Skeletal muscle satellite cell (primary cell): ENCODE measurements around the gene PEBP1.

Experiments used
- H3K27me3 ChIP-seq: 2 replicates; pipeline ENCODE4 v1.7.0; 2013; ENCODE audit warnings: low read length; ENCODE audit not compliant: control insufficient read depth, insufficient read depth
- H3K36me3 ChIP-seq: 2 replicates; pipeline ENCODE4 v1.7.0; 2013; ENCODE audit warnings: mild to moderate bottlenecking, control low read depth, low read length; ENCODE audit not compliant: insufficient read depth
- H3K4me1 ChIP-seq: 2 replicates; pipeline ENCODE4 v1.7.0; 2013; ENCODE audit warnings: low read length; ENCODE audit not compliant: control insufficient read depth, insufficient read depth
- H3K4me2 ChIP-seq: 2 replicates; pipeline ENCODE4 v1.7.0; 2013; ENCODE audit warnings: mild to moderate bottlenecking, low read length
- H3K4me3 ChIP-seq: 2 replicates; pipeline ENCODE4 v1.7.0; 2013; ENCODE audit warnings: low read length
- H3K9ac ChIP-seq: 2 replicates; pipeline ENCODE4 v1.7.0; 2013; ENCODE audit warnings: mild to moderate bottlenecking, low read depth, low read length, moderate library complexity
- H3K9me3 ChIP-seq: replicated peaks from 2 replicates; pipeline ENCODE4 v1.7.0; 2013; ENCODE audit warnings: mild to moderate bottlenecking, control low read depth, low read length

The PEBP1 gene

DNA sequence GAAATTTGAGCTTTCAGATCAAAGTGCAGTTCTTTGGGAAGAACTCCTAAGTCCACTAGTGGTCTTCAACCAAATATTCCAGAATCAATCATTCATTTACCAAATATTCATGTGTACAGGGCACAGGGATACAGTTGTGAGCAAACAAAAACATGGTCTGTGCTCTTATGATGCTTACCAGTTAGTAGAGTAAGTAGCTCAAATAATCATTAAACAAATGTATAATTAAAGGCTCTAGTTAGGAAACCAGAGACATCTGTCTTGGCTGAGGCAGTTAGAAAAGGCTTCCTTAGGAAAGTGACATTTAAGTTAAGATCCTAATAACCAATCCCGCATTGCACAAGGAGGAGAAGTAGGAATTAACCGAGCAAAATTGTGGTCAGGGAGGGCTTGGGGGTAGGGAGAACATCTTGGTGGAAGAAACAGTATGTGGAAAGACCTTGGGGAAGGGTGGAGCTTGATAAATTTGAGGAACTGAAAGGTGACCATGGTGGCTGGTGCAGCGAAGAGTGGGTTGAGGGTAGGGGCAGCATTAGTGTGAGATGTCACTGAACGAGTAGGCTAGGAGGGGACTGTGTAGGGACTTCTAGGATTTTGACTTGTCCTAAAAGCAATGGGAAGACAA, 40.0 kb downstream of the PEBP1 start:
- no peaks in the 10 kb centered on the region for H3K9me3 ChIP-seq
- H3K36me3 ChIP-seq = peaks cover 52% of the 10 kb centered on the region
- H3K4me2 ChIP-seq = no peak overlapping the region
- no peaks in the 10 kb centered on the region for H3K4me1 ChIP-seq
- no peak overlapping the region for H3K9ac ChIP-seq
- no peaks in the 10 kb centered on the region for H3K27me3 ChIP-seq
- H3K4me3 ChIP-seq = no peak overlapping the region

DNA sequence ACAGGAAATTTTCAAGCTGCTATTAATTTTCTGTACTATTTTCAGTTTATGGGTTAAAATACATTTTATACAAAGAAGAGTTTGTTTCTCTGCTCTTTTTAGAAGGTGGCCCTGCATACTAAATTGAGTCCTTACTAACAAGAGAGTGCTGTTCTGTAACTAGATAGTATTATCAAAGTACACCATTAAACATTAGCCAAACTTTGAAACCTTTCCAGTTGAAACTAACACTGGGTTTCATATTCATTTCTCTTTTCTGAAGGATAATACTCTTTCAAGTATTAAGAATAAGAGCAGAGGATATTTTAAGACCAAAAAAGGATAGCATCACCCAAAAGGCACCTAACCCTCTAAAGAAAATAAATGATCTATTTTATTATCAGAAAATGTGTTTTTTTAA, 47.2 kb downstream of the PEBP1 start:
- no peak overlapping the region for H3K4me2 ChIP-seq
- no peaks in the 10 kb centered on the region for H3K9me3 ChIP-seq
- H3K4me3 ChIP-seq = no peak overlapping the region
- peaks cover 16% of the 10 kb centered on the region for H3K36me3 ChIP-seq
- no peak overlapping the region for H3K9ac ChIP-seq
- H3K4me1 ChIP-seq = peaks cover 8% of the 10 kb centered on the region
- H3K27me3 ChIP-seq = no peaks in the 10 kb centered on the region

DNA sequence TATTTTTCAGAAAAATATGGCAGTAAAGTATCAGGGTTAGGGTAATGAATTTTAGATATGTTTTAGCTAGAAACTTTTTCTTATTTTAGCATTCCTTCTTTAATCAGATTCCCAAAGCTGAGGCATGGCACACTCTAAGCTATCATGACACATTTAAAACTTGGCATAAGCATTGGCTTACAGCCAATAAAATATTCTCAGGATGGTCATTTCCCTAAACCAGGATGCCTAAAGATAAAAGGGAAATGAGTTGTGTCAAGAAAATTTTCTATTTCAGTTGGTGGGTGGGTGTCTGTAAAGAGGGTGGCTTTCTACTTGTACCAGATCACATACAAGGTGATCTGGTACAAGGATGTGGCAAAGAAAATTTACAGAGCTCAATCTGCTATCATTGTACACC, 47.8 kb downstream of the PEBP1 start:
- Histone ChIP-seq H3K9ac (no peak overlapping the region), H3K4me2 (no peak overlapping the region), H3K9me3 (no peaks in the 10 kb centered on the region), H3K27me3 (no peaks in the 10 kb centered on the region), H3K4me3 (no peak overlapping the region), H3K36me3 (peaks cover 15% of the 10 kb centered on the region), H3K4me1 (peaks cover 13% of the 10 kb centered on the region)

DNA sequence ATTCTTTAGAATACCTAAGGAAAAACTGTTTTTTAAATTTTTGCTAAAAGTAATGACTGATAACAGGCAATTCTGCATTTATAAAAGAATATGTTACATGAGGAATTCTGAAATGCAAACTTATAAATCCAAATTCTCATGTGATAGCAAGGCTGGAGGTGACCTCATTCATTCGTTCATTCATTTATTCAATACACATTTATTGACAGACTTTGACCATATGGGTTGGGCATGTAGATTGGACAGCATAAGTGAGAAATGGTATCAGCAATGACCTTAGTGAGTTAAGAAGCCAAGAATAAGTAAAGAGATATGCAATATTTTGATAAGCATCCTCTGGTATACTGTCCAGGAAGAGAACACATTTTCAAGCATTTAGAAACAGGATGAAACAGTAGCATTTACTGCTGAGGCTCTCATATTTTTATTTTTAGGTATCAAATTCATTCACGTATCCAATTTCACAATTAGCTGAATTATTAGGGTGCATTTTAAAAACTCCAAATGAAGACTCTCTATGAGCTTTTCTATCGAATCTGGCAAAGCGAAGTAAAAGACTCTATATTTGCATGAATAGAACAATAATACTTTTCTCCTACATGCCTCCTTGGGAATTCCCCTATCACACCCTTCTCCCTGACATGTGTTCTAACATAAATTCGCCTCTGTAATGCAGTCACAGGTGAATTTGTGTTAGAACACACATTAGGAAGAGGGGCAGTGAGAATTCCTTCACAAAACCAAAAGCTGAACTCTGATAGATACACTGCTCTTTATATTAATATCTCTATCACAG, 49.9 kb downstream of the PEBP1 start:
- Histone ChIP-seq H3K4me2 (no peak overlapping the region), H3K4me3 (no peak overlapping the region), H3K9ac (no peak overlapping the region), H3K9me3 (no peaks in the 10 kb centered on the region), H3K4me1 (peaks cover 34% of the 10 kb centered on the region), H3K27me3 (no peaks in the 10 kb centered on the region), H3K36me3 (peaks cover 5% of the 10 kb centered on the region)

DNA sequence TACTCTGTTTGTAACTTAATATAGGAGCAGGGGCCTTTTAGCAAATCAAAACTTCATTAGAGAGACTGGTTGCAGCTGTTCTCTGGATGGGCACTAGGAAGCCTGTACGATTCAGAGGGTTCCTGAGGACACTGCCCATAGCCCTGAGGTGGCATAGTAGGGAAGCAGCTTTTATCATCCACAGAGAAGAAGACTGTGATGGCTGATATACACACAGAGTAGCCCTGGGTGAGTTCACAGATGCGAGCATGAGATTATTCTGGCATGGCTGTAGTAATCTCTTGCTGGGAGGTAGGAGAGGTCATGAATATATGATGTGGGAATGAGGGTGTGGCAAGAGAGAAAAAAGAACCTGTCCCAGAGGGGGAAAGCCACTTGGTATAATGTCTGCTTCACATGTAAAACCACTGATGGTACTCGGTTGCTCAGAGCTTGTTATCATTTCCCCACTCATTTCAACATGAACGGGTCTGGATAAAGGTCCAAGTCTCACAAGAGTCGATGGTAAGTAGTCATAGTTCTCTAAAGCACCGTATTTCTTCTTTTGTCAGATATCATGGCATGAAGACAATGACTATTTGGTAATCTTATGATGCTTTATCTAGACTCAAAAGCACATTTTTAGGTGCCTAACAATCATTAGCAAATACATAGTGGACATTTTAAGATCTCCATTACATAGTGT, 52.0 kb downstream of the PEBP1 start:
- H3K36me3 ChIP-seq = no peaks in the 10 kb centered on the region
- H3K27me3 ChIP-seq = no peaks in the 10 kb centered on the region
- peak overlapping the region; percentile 92 for H3K4me2 ChIP-seq
- H3K9me3 ChIP-seq = no peaks in the 10 kb centered on the region
- peaks cover 35% of the 10 kb centered on the region for H3K4me1 ChIP-seq
- peak overlapping the region; percentile 85 for H3K9ac ChIP-seq
- H3K4me3 ChIP-seq = peak overlapping the region; percentile 0

DNA sequence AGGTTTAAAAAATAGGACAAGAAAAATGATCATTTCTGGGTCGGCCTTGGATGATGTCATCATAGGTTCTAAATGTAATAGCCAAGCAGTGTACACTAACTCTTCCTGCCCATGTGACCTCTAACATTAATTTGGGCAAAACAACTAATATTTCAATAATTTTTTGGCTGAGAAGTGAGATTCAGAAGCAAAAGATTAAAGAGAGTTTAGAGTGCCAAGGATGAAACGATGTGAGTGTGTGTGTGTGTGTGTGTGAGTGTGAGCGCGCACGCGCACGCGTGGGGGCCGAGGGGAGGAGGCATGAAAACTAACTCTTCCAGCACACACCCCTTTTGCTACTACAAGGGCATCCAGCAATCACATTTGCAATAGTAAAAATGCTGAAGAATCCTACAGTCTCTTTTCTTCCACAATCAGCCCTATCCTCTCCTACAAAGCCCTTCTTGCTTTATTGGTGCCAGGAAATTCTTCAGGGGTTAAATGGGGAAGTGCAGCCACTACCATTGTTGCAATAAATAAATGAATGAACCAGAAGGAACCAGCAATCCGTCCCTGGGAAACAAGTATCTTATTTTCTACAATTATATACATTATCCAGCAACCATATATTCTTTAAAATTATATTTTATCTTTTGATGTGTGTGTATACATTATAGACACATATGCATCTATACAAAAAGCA, 52.9 kb downstream of the PEBP1 start:
- Histone ChIP-seq H3K9ac (peak overlapping the region; percentile 85), H3K4me1 (peaks cover 35% of the 10 kb centered on the region), H3K4me2 (peak overlapping the region; percentile 92), H3K27me3 (no peaks in the 10 kb centered on the region), H3K9me3 (no peaks in the 10 kb centered on the region), H3K4me3 (peak overlapping the region; percentile 67), H3K36me3 (no peaks in the 10 kb centered on the region)

DNA sequence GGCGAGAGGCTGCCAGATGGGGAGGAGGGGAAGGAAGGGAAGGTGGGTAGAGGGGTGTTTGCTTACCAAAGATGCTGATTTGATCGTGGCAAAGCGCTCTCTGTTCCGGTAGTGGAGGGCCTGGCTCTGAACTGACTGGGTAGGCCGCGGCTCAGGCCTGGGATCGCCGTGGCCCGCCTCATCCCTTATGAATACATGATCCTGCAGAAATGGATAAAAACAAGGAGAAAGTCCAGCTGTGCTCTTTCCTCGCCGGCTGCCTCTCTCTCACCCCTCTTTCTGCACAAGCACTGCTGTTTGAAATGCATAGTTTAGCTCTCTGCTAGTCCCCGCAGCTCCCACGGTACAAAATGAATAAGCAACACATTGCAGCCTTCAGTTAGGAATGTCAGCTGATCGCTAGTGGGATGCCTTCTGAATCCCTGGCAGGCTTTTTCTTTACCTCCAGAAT, 53.8 kb downstream of the PEBP1 start:
- Histone ChIP-seq H3K4me3 (peak overlapping the region; percentile 67), H3K36me3 (no peaks in the 10 kb centered on the region), H3K4me1 (peaks cover 35% of the 10 kb centered on the region), H3K27me3 (no peaks in the 10 kb centered on the region), H3K9ac (peak overlapping the region; percentile 85), H3K9me3 (no peaks in the 10 kb centered on the region), H3K4me2 (peak overlapping the region; percentile 92)

DNA sequence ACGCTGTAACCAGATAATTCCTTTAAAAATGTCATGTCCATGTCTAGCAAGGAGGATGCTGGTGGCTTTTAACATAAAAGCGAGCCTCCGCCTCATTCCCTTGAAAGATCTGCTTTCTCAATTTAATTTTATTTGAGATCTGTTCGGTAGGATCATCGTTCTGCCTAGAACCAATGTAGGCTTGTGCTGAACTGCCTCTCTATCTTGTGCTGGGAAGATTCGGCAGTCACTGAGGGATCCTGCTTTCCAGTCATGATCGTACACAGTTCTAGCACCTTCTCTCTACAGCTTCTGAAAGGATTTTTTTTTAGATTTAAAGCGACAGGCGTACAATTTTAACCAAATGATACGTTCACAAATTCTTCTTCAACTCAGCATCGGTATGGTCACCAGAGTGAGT, 54.3 kb downstream of the PEBP1 start:
- Histone ChIP-seq H3K27me3 (no peaks in the 10 kb centered on the region), H3K4me3 (peak overlapping the region; percentile 67), H3K4me1 (peaks cover 35% of the 10 kb centered on the region), H3K4me2 (peak overlapping the region; percentile 92), H3K9ac (peak overlapping the region; percentile 85), H3K9me3 (no peaks in the 10 kb centered on the region), H3K36me3 (no peaks in the 10 kb centered on the region)

DNA sequence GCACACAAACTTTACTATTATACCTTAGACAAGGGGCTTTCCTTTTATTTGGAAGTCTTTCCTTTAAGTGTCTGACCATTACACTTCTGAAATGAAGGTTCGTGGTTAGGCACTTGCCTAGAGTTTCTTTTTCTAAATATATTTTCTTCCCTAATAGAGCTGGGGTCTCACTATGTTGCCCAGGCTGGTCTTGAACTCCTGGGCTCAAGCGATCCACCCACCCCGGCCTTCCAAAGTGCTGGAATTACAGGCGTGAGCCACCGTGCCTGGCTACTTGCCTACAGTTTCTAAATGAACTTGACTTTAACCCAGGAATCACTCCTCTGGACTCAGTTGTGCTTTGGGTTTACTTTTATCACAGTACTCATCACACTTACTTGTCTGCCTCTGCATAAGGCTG, 57.6 kb downstream of the PEBP1 start:
- no peaks in the 10 kb centered on the region for H3K27me3 ChIP-seq
- no peak overlapping the region for H3K4me2 ChIP-seq
- H3K4me1 ChIP-seq = peaks cover 24% of the 10 kb centered on the region
- no peak overlapping the region for H3K9ac ChIP-seq
- peaks cover 4% of the 10 kb centered on the region for H3K36me3 ChIP-seq
- no peak overlapping the region for H3K4me3 ChIP-seq
- H3K9me3 ChIP-seq = no peaks in the 10 kb centered on the region

DNA sequence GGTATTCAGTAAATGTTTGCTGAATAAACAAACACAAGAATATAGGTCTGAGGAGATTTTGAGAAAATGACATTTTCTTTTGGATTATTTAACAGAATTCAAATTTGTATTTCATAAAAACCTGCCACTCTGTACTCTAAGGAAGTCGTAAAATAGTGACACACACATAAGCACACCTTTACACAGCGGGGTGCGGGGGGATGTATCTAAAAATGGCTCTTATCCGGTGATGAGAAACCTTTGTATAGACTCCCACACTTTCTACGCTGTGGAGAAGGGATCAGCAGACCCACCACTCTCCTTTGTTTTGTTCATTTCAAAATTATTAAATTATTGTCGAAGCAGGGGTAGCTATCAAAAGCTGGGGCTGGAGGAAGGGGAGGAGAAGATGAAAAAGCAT, 58.0 kb downstream of the PEBP1 start:
- Histone ChIP-seq H3K4me1 (peaks cover 20% of the 10 kb centered on the region), H3K27me3 (no peaks in the 10 kb centered on the region), H3K9ac (no peak overlapping the region), H3K4me3 (no peak overlapping the region), H3K9me3 (no peaks in the 10 kb centered on the region), H3K36me3 (peaks cover 6% of the 10 kb centered on the region), H3K4me2 (no peak overlapping the region)
